GM19438 (cell line): ENCODE data around the gene F10.
A peak's percentile ranks its signal among the peaks of the same experiment; 100 is the strongest.
"Not testable (repeated sequence)": the region's sequence is repeated elsewhere in the genome, so short reads cannot be mapped to it uniquely, and the experiment has no call there.

ENCODE experiments used
- ATAC-seq: cut with Tn5 transposase; IDR thresholded peaks from one replicate; pipeline ENCODE4 v1.9.1; 2021; ENCODE audit warnings: low read depth; ENCODE audit not compliant: unreplicated experiment

Gene F10

GRCh38 chr13:113150550-113151365, 28.2 kb downstream of the F10 start:
- no peak for ATAC-seq

- no peak for ATAC-seq
Measured at GRCh38 chr13:113151745-113152690, 29.4 kb downstream of the F10 start.

- ATAC-seq, result no peak
Measured at GRCh38 chr13:113152691-113152983, 30.0 kb downstream of the F10 start.

GRCh38 chr13:113152984-113153809, 30.6 kb downstream of the F10 start:
- ATAC-seq, result peak; percentile 29

- peak; percentile 70 for ATAC-seq
Measured at GRCh38 chr13:113153810-113154748, 31.5 kb downstream of the F10 start.

- ATAC-seq, result no peak
Measured at GRCh38 chr13:113155201-113155600, 32.6 kb downstream of the F10 start.

GRCh38 chr13:113155982-113156655, 33.5 kb downstream of the F10 start:
- ATAC-seq, result no peak

GRCh38 chr13:113157206-113157928, 34.8 kb downstream of the F10 start:
- ATAC-seq, result no peak

GRCh38 chr13:113157929-113158747, 35.5 kb downstream of the F10 start, which contains the start of gene PROZ:
TSS of gene PROZ (plus strand) at chr13:113158648. CDS start at chr13:113158661, 13 bp downstream.
- ATAC-seq, result no peak

GRCh38 chr13:113158946-113159345, 36.3 kb downstream of the F10 start:
- ATAC-seq, result no peak

- no peak for ATAC-seq
Measured at GRCh38 chr13:113159701-113160100, 37.1 kb downstream of the F10 start.

GRCh38 chr13:113160983-113161382, 38.4 kb downstream of the F10 start:
- ATAC-seq, result no peak

GRCh38 chr13:113161433-113161832, 38.8 kb downstream of the F10 start:
- ATAC-seq, result no peak

GRCh38 chr13:113161975-113162374, 39.4 kb downstream of the F10 start:
- not testable (repeated sequence) for ATAC-seq

- no peak for ATAC-seq
Measured at GRCh38 chr13:113162783-113163685, 40.4 kb downstream of the F10 start.

- ATAC-seq, result no peak
Measured at GRCh38 chr13:113164492-113164891, 41.9 kb downstream of the F10 start.

GRCh38 chr13:113166266-113166665, 43.7 kb downstream of the F10 start:
- ATAC-seq, result no peak
